K562 (cell line): ENCODE measurements around the gene SLC2A4RG. TPM values are rescaled to one million over a fixed set of nuclear protein-coding genes. Genes with fewer than 3 reads are reported as not detected.

Source experiments
- CUX1 ChIP-seq: fragments of 200-800 bp; sonication (Bioruptor generic); IDR thresholded peaks from 2 replicates; pipeline ENCODE4 v1.6.1; 2016; ENCODE audit warnings: missing genetic modification characterization, missing compliant biosample characterization
- E2F8 ChIP-seq: fragments of 450-650 bp; IDR thresholded peaks from 2 replicates; pipeline ENCODE4 v1.7.1; 2018; ENCODE audit warnings: mild to moderate bottlenecking, low read depth; ENCODE audit not compliant: partially characterized antibody
- REST ChIP-seq, 2 experiments: fragments of 450-650 bp; formaldehyde crosslinking in 1 of 2; IDR thresholded peaks; 2 replicates each; pipeline versions ENCODE4 v1.4.0 to v1.6.1; 2014 to 2020; ENCODE audit warnings: mild to moderate bottlenecking in 2 of 2, borderline replicate concordance in 1 of 2, low read depth in 1 of 2
- SMAD3 ChIP-seq: fragments of 450-650 bp; formaldehyde crosslinking; conservative IDR thresholded peaks from 2 replicates; pipeline ENCODE4 v1.4.0; 2020; ENCODE audit warnings: mild to moderate bottlenecking
- polyA plus RNA-seq, 8 experiments: library from polyadenylated mRNA; depleted of rRNA in 4 of 8; stranded (reverse) in 5 of 8; unstranded in 3 of 8; fragments of >200 nt; fragmentation: Nextera tagmentation in 2 of 8; fragmentation: Illumina TruSeq in 1 of 8; extraction: Ambion mirVana in 2 of 8; extraction: Trizol in 1 of 8; gene quantifications; 2 replicates each; pipeline versions ENCODE4 v1.2.1 to v1.2.3, GENCODE V29; 2011 to 2014; ENCODE audit warnings: inconsistent platforms in 1 of 8, missing spikeins in 1 of 8
- total RNA-seq, 7 experiments: library from RNA; depleted of rRNA in 6 of 7; stranded (reverse); fragments of >200 nt in 6 of 7; fragmentation: Illumina TruSeq in 2 of 7; extraction: Trizol in 2 of 7; gene quantifications; 2 replicates each; pipeline versions ENCODE4 v1.2.1 to v1.2.3, GENCODE V29; 2011 to 2021; ENCODE audit warnings: low replicate concordance in 1 of 7

Gene SLC2A4RG
- total and polyA plus RNA-seq, 9 of the 15 experiments (the other 6 are each of a cell fraction or from before 2014, with no cell fraction given): 0.34 to 97.3 (median 26.5) TPM

GRCh38 chr20:63707558-63708300, 31.8 kb upstream of the SLC2A4RG start, which contains the start of the genes ARFRP1 and ZGPAT (continued):
- TF ChIP-seq CUX1 (CRISPR knock-in tag) (no peak), E2F8 (peak; percentile 69), SMAD3 (no peak), REST (IDR thresholded peaks at IDR 0.05; ENCODE audit: borderline replicate concordance) (peak; percentile 20; the same call in 1 of the 2 replicates), REST (CRISPR knock-in tag; IDR thresholded peaks at IDR 0.05; ENCODE audit: low read depth) (peak; percentile 61)
